HepG2 (cell line): ENCODE measurements around the gene TMTC2. TPM values are rescaled to one million over a fixed set of nuclear protein-coding genes. Genes with fewer than 3 reads are reported as not detected.

Experiments
- ATAC-seq: fragments of 200-7000 bp; cut with Tn5 transposase; 3 replicates; pipeline ENCODE4 v1.9.1; 2020; ENCODE audit warnings: mild to moderate bottlenecking, moderate library complexity
- BruUV-seq: library from RNA; stranded (reverse); fragments of 400-500 nt; replicated peaks from 2 replicates; lab custom pipeline; 2021; lab: Mats Ljungman, UMichigan
- CTCF ChIA-PET: fragments of 300-600 bp; formaldehyde crosslinking; extraction: SDS; loops from one replicate; lab custom pipeline; 2021; ENCODE audit warnings: low total read pairs, inconsistent platforms, low intra/inter-chr PET ratio; lab: Yijun Ruan, JAX
- POLR2A ChIA-PET: fragments of 350-600 bp; sonication (Branson Sonifier 250); formaldehyde crosslinking; loops from one replicate; lab custom pipeline; 2020; ENCODE audit warnings: antibody characterized with exemption, inconsistent platforms; lab: Yijun Ruan, JAX
- DNase-seq: peaks from one replicate; pipeline ENCODE4 v3.0.0-alpha.2; 2015; ENCODE audit warnings: low spot score
- FAIRE-seq: peaks from 3 replicates; lab custom pipeline; 2011; peaks lifted over from hg19 to GRCh38; lab: Jason Lieb, UNC
- H2AFZ ChIP-seq: one replicate; pipeline ENCODE4 v1.6.1; 2011; ENCODE audit warnings: low read length, inconsistent platforms
- H3K27ac ChIP-seq: fragments of 300-600 bp; 3 replicates; pipeline ENCODE4 v1.8.0; 2011; ENCODE audit warnings: mixed run types, mild to moderate bottlenecking, mixed read lengths, low read length, inconsistent platforms; ENCODE audit not compliant: insufficient read depth; ENCODE audit errors: extremely low read length
- H3K27me3 ChIP-seq, 2 experiments: fragments of 200-600 bp in 1 of 2; 2 replicates in 1 of 2; 3 replicates in 1 of 2; pipeline versions ENCODE4 v1.6.0 to v1.8.0; 2011; ENCODE audit warnings: low read length in 2 of 2, mild to moderate bottlenecking in 2 of 2, moderate library complexity in 2 of 2, inconsistent platforms in 1 of 2; ENCODE audit not compliant: insufficient read depth in 2 of 2, control insufficient read depth in 1 of 2
- H3K36me3 ChIP-seq, 2 experiments: fragments of 200-600 bp in 1 of 2; replicated peaks in 1 of 2; 2 replicates in 1 of 2; 3 replicates in 1 of 2; pipeline versions ENCODE4 v1.5.1 to v1.8.0; 2011; ENCODE audit warnings: low read length in 2 of 2, inconsistent platforms in 1 of 2; ENCODE audit not compliant: insufficient read depth in 2 of 2, control insufficient read depth in 1 of 2
- H3K4me1 ChIP-seq: 2 replicates; pipeline ENCODE4 v1.5.1; 2012; ENCODE audit warnings: low read length, inconsistent platforms; ENCODE audit not compliant: insufficient read depth
- H3K4me2 ChIP-seq: 2 replicates; pipeline ENCODE4 v1.6.0; 2011; ENCODE audit warnings: low read depth, low read length, inconsistent platforms
- H3K4me3 ChIP-seq, 3 experiments: fragments of 200-600 bp in 1 of 3; sonication (generic), shearing (Covaris generic) in 1 of 3; replicated peaks in 1 of 3; 2 replicates each; pipeline ENCODE4 v1.5.1; 2011 to 2016; ENCODE audit warnings: low read length in 3 of 3, inconsistent platforms in 2 of 3, low read depth in 2 of 3, mild to moderate bottlenecking in 2 of 3, control low read depth in 1 of 3, mixed read lengths in 1 of 3; ENCODE audit not compliant: insufficient read depth in 1 of 3
- H3K79me2 ChIP-seq: one replicate; pipeline ENCODE4 v1.6.1; 2011; ENCODE audit warnings: low read length, inconsistent platforms; ENCODE audit not compliant: insufficient read depth
- H3K9ac ChIP-seq: 2 replicates; pipeline ENCODE4 v1.6.0; 2011; ENCODE audit warnings: mild to moderate bottlenecking, low read depth, low read length, inconsistent platforms; ENCODE audit not compliant: insufficient read depth
- H3K9me3 ChIP-seq: 2 replicates; pipeline ENCODE4 v1.5.1; 2012; ENCODE audit warnings: mild to moderate bottlenecking, low read length
- H4K20me1 ChIP-seq: 2 replicates; pipeline ENCODE4 v1.6.0; 2011; ENCODE audit warnings: inconsistent platforms, mild to moderate bottlenecking, low read length, moderate library complexity; ENCODE audit not compliant: insufficient read depth
- KMT2A ChIP-seq: sonication (generic); formaldehyde crosslinking; IDR thresholded peaks from 2 replicates; pipeline ENCODE4 v1.4.0; 2020; ENCODE audit warnings: missing genetic modification reagents
- MAFF ChIP-seq: IDR thresholded peaks from 2 replicates; pipeline ENCODE4 v1.6.1; 2011; ENCODE audit warnings: low read depth, low read length, improper control_type of control experiment
- MAFK ChIP-seq, 2 experiments: IDR thresholded peaks in 1 of 2; conservative IDR thresholded peaks in 1 of 2; 2 replicates each; pipeline ENCODE4 v1.6.1; 2011; ENCODE audit warnings: improper control_type of control experiment in 2 of 2, low read length in 2 of 2
- REST ChIP-seq, 2 experiments: IDR thresholded peaks; 2 replicates each; pipeline ENCODE4 v1.6.1; 2011 to 2012; ENCODE audit warnings: low read length in 2 of 2, borderline replicate concordance in 1 of 2, low read depth in 1 of 2, mild to moderate bottlenecking in 1 of 2, moderate library complexity in 1 of 2
- SMYD3 ChIP-seq: sonication (generic); formaldehyde crosslinking; IDR thresholded peaks from 2 replicates; pipeline ENCODE4 v1.8.1; 2023; ENCODE audit warnings: mild to moderate bottlenecking, missing genetic modification reagents
- SSRP1 ChIP-seq: IDR thresholded peaks from 2 replicates; pipeline ENCODE4 v1.6.1; 2016; ENCODE audit warnings: control low read depth
- ZHX1 ChIP-seq: sonication (generic); formaldehyde crosslinking; IDR thresholded peaks from 2 replicates; pipeline ENCODE4 v1.8.1; 2022; ENCODE audit warnings: low read depth, mild to moderate bottlenecking, missing genetic modification reagents
- ZNF296 ChIP-seq: sonication (generic); formaldehyde crosslinking; conservative IDR thresholded peaks from 2 replicates; pipeline ENCODE4 v1.5.0; 2020; ENCODE audit warnings: mild to moderate bottlenecking, missing genetic modification reagents
- WGBS: methylation state at CpG from one replicate; pipeline ENCODE4 v1.1.6; 2017; ENCODE audit warnings: low lambda C conversion rate; 5-methylcytosine and 5-hydroxymethylcytosine counted together
- in situ Hi-C: cut with HindIII; loops from 2 replicates; pipeline ENCODE4 v1.10.0; 2017; ENCODE audit warnings: low pct_unique_long_range_greater_than_20kb; ENCODE audit not compliant: extremely low pct_ligation_motif_present
- intact Hi-C: fragments of 100-400 bp; cut with micrococcal nuclease; formaldehyde crosslinking; loops from one replicate; pipeline ENCODE4 v1.10.0; 2022; ENCODE audit not compliant: unreplicated experiment
- polyA plus RNA-seq, 8 experiments: library from polyadenylated mRNA; depleted of rRNA in 3 of 8; stranded (reverse) in 7 of 8; unstranded in 1 of 8; fragments of >200 nt; fragmentation: Illumina TruSeq in 4 of 8; extraction: Trizol in 4 of 8; gene quantifications; 2 replicates each; pipeline versions ENCODE4 v1.2.1 to v1.2.3, GENCODE V29; 2011 to 2016; ENCODE audit warnings: low read depth in 4 of 8, missing spikeins in 1 of 8, mixed read lengths in 1 of 8; ENCODE audit not compliant: insufficient read depth in 1 of 8
- total RNA-seq, 5 experiments: library from RNA; depleted of rRNA; stranded (reverse); fragments of >200 nt; fragmentation: Illumina TruSeq; extraction: Trizol; gene quantifications; 2 replicates each; pipeline ENCODE4 v1.2.3, GENCODE V29; 2016; ENCODE audit warnings: low read depth in 1 of 5
- TF ChIP-seq, protein P1 (sequence below): conservative IDR thresholded peaks from 2 replicates; pipeline ENCODE4 v1.6.1; 2018; ENCODE audit warnings: missing genetic modification reagents

The TMTC2 gene
- total and polyA plus RNA-seq, 2 of the 13 experiments (the other 11 are each of a cell fraction or from before 2014, with no cell fraction given), result 0.55 to 0.63 TPM

- FAIRE-seq, result no peak
- Histone ChIP-seq H3K27me3 (no peaks in the 10 kb centered on the region), H3K27ac (no peak overlapping the region), H2AFZ (no peak overlapping the region), H3K4me2 (no peak overlapping the region), H3K36me3 (no peaks in the 10 kb centered on the region), H3K4me3 (no peak overlapping the region), H3K79me2 (no peaks in the 10 kb centered on the region), H4K20me1 (no peaks in the 10 kb centered on the region), H3K9me3 (peaks cover 6% of the 10 kb centered on the region; the same call in 1 of the 2 replicates), H3K9ac (no peak overlapping the region), H3K4me1 (no peaks in the 10 kb centered on the region)
- ChIA-PET POLR2A (no interaction called here), CTCF (no interaction called here)
- no TSS peak for BruUV-seq
- ATAC-seq, result no peak
- in situ Hi-C loops (no loop called here), intact Hi-C loops (no loop called here)
- peak; percentile 37 to 77; a peak in 3 of 4 replicates for TF ChIP-seq MAFK (conservative IDR thresholded peaks at IDR 0.05 in 1 of 2, IDR thresholded peaks at IDR 0.05 in 1 of 2; ENCODE audit: low read length in 2 of 2)
- TF ChIP-seq MAFF, result peak; percentile 75
- no peak for TF ChIP-seq ZNF296
- no peak for TF ChIP-seq SSRP1 (CRISPR knock-in tag)
- TF ChIP-seq, protein P1, sequence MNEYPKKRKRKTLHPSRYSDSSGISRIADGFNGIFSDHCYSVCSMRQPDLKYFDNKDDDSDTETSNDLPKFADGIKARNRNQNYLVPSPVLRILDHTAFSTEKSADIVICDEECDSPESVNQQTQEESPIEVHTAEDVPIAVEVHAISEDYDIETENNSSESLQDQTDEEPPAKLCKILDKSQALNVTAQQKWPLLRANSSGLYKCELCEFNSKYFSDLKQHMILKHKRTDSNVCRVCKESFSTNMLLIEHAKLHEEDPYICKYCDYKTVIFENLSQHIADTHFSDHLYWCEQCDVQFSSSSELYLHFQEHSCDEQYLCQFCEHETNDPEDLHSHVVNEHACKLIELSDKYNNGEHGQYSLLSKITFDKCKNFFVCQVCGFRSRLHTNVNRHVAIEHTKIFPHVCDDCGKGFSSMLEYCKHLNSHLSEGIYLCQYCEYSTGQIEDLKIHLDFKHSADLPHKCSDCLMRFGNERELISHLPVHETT (CRISPR knock-in tag), result no peak
- no peak for DNase-seq
- WGBS, result 0% methylated on average over 1 of the region's 1 CpG
Measured at GRCh38 chr12:83110424-83110823, 423.7 kb downstream of the TMTC2 start.

DNA sequence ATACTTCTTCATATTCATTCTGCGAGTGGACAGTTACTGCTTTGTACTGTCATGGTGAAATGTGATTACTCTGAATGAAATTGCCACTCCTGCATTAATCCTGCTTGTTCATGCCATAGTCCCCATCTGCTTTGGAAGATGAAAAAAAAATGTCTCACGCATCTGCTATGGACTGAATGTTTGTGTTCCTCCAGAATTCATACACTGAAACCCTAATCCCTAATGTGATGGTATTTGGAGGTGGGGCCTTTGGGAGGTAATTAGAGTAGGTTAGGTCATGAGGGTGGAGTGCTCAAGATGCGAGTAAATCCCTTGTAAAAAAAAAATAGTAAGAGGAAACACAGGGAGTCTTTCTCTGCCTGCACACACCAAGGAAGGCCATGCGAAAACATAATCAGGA lies 427.2 kb downstream of the TMTC2 start:
- WGBS, result 14% methylated on average over 4 of the region's 4 CpGs
- Histone ChIP-seq H3K79me2 (no peaks in the 10 kb centered on the region), H3K4me1 (no peaks in the 10 kb centered on the region), H3K36me3 (no peaks in the 10 kb centered on the region), H3K9me3 (peaks cover 6% of the 10 kb centered on the region; the same call in 1 of the 2 replicates), H3K4me2 (no peak overlapping the region), H4K20me1 (no peaks in the 10 kb centered on the region), H2AFZ (no peak overlapping the region), H3K4me3 (no peak overlapping the region), H3K9ac (no peak overlapping the region), H3K27me3 (no peaks in the 10 kb centered on the region), H3K27ac (no peak overlapping the region)
- intact Hi-C loops (no loop called here), in situ Hi-C loops (no loop called here)
- BruUV-seq, result no TSS peak
- CTCF ChIA-PET, result no interaction called here
- DNase-seq (no peak), ATAC-seq (no peak), FAIRE-seq (no peak)
- POLR2A ChIA-PET, result no interaction called here
- TF ChIP-seq SMYD3 (CRISPR knock-in tag), result no peak
- no peak for TF ChIP-seq REST (IDR thresholded peaks at IDR 0.05; ENCODE audit: borderline replicate concordance in 1 of 2, low read depth in 1 of 2, low read length in 2 of 2)
- no peak for TF ChIP-seq ZHX1
- TF ChIP-seq KMT2A, result no peak
